ENCODE data around the gene TNNI3K.

The TNNI3K gene

DNA sequence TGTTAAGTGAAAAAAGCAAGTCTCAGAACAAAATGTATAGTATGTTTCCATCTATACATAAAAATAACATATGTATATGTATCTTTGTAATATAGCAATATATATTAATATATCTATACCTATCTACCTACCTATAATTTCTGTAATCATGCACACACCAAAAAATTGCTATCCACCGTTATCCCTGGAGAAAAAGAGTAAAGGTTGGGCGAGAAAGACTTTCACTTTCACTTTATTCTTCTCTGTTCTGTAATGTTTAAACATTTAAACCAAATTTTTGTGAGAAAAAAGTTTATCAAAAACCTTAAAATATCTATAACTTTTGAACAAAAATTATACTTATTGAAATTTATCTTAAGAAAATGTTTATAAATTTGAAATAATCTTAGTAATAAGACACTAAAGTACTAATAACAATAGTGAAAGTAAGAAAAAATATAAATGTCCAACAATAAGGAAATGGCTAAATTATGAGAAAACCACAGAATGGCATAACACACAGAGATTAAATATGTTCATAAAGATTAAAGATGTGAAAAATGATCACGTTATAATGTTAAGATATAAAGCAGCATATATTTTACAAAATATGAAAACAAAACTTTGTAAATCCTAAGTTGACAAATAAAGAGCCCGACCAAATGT, 351.2 kb downstream of the TNNI3K start:
- no peak overlapping the region for H3K9ac ChIP-seq (ENCODE audit: low read length)
- H3F3A ChIP-seq (ENCODE audit: insufficient read depth, low read length), result no peaks in the 10 kb centered on the region
- peaks cover 14% of the 10 kb centered on the region for H3K4me1 ChIP-seq (ENCODE audit: low read length)
- no peak overlapping the region for H3K27ac ChIP-seq (ENCODE audit: low read length)
- no peaks in the 10 kb centered on the region for H3K27me3 ChIP-seq (replicated peaks; ENCODE audit: insufficient read depth, low read length)
- no peaks in the 10 kb centered on the region for H3K9me3 ChIP-seq (replicated peaks; ENCODE audit: insufficient read depth, low read length)
- H3K9me2 ChIP-seq (replicated peaks; ENCODE audit: insufficient read depth, low read length), result no peaks in the 10 kb centered on the region
- DNase-seq, result no peak
- no peaks in the 10 kb centered on the region for H3K79me2 ChIP-seq (ENCODE audit: low read length)
- TF ChIP-seq EZH2 (optimal IDR thresholded peaks at IDR 0.05; ENCODE audit: low read depth, low read length), result no peak
- H3K4me3 ChIP-seq (ENCODE audit: low read length), result no peak overlapping the region
- no peaks in the 10 kb centered on the region for H4K20me1 ChIP-seq (ENCODE audit: insufficient read depth, low read length)
- no peak overlapping the region for H2AFZ ChIP-seq (ENCODE audit: low read length)
- H3K4me2 ChIP-seq (ENCODE audit: low read depth, low read length), result no peak overlapping the region
- H3K36me3 ChIP-seq (replicated peaks; ENCODE audit: insufficient read depth, low read length), result no peaks in the 10 kb centered on the region

DNA sequence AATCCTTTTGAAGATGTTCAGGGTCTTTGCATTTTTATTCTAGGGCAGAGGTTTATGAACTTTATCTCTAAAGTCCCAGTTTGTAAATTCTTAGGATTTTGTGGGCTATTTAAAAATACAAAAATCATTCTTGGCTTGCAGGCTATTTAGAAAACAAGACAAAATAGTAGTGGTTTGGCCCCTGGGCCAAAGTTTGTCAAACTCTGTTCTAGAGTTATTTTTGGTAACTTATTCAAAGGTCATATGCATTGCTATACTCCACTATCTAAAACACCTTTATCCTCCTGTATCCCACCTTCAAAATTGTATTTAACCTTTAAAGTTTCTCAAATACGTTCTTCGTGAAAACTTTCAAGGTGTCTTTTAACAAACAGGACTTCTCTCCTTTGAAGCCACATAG, 352.7 kb downstream of the TNNI3K start:
- no peak for DNase-seq
- Histone ChIP-seq H3F3A (ENCODE audit: insufficient read depth, low read length) (no peaks in the 10 kb centered on the region), H3K27me3 (replicated peaks; ENCODE audit: insufficient read depth, low read length) (no peaks in the 10 kb centered on the region), H3K36me3 (replicated peaks; ENCODE audit: insufficient read depth, low read length) (no peaks in the 10 kb centered on the region), H3K4me3 (ENCODE audit: low read length) (no peak overlapping the region), H2AFZ (ENCODE audit: low read length) (no peak overlapping the region), H3K9me3 (replicated peaks; ENCODE audit: insufficient read depth, low read length) (no peaks in the 10 kb centered on the region), H3K4me2 (ENCODE audit: low read depth, low read length) (no peak overlapping the region), H4K20me1 (ENCODE audit: insufficient read depth, low read length) (no peaks in the 10 kb centered on the region), H3K9me2 (replicated peaks; ENCODE audit: insufficient read depth, low read length) (no peaks in the 10 kb centered on the region), H3K9ac (ENCODE audit: low read length) (no peak overlapping the region), H3K79me2 (ENCODE audit: low read length) (no peaks in the 10 kb centered on the region), H3K4me1 (ENCODE audit: low read length) (peaks cover 12% of the 10 kb centered on the region), H3K27ac (ENCODE audit: low read length) (no peak overlapping the region)
- TF ChIP-seq EZH2 (optimal IDR thresholded peaks at IDR 0.05; ENCODE audit: low read depth, low read length), result no peak
- TF ChIP-seq, protein P1, sequence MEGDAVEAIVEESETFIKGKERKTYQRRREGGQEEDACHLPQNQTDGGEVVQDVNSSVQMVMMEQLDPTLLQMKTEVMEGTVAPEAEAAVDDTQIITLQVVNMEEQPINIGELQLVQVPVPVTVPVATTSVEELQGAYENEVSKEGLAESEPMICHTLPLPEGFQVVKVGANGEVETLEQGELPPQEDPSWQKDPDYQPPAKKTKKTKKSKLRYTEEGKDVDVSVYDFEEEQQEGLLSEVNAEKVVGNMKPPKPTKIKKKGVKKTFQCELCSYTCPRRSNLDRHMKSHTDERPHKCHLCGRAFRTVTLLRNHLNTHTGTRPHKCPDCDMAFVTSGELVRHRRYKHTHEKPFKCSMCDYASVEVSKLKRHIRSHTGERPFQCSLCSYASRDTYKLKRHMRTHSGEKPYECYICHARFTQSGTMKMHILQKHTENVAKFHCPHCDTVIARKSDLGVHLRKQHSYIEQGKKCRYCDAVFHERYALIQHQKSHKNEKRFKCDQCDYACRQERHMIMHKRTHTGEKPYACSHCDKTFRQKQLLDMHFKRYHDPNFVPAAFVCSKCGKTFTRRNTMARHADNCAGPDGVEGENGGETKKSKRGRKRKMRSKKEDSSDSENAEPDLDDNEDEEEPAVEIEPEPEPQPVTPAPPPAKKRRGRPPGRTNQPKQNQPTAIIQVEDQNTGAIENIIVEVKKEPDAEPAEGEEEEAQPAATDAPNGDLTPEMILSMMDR (IDR thresholded peaks at IDR 0.05; ENCODE audit: low read length), result no peak
- no peak for TF ChIP-seq EZH2phosphoT487 (IDR thresholded peaks at IDR 0.05; ENCODE audit: low read length)

DNA sequence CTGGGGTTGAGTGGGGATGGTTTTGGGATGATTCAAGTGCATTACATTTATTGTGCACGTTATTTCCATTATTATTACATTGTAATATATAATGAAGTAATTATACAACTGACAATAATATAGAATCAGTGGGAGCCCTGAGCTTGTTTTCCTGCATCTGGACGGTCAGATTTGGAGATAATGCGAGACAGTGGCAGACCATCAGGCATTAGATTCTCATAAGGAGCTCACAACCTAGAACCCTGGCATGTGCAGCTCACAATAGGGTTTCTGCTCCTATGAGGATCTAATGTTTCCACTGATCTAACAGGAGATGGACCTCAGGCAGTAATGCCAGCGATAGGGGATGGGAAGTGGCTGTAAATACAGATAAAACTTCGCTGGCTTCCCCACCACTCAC, 355.1 kb downstream of the TNNI3K start:
- no peaks in the 10 kb centered on the region for H3K4me1 ChIP-seq (ENCODE audit: low read length)
- H3K4me3 ChIP-seq (ENCODE audit: low read length), result no peak overlapping the region
- H3K27ac ChIP-seq (ENCODE audit: low read length), result no peak overlapping the region
- H3K79me2 ChIP-seq (ENCODE audit: low read length), result no peaks in the 10 kb centered on the region
- no peak overlapping the region for H3K4me2 ChIP-seq (ENCODE audit: low read depth, low read length)
- no peaks in the 10 kb centered on the region for H3K27me3 ChIP-seq (replicated peaks; ENCODE audit: insufficient read depth, low read length)
- H4K20me1 ChIP-seq (ENCODE audit: insufficient read depth, low read length), result no peaks in the 10 kb centered on the region
- H3K9ac ChIP-seq (ENCODE audit: low read length), result no peak overlapping the region
- H3K9me2 ChIP-seq (replicated peaks; ENCODE audit: insufficient read depth, low read length), result no peaks in the 10 kb centered on the region
- H3F3A ChIP-seq (ENCODE audit: insufficient read depth, low read length), result no peaks in the 10 kb centered on the region
- TF ChIP-seq, protein P1 (IDR thresholded peaks at IDR 0.05; ENCODE audit: low read length), result no peak
- no peak for TF ChIP-seq EZH2 (optimal IDR thresholded peaks at IDR 0.05; ENCODE audit: low read depth, low read length)
- no peak for TF ChIP-seq EZH2phosphoT487 (IDR thresholded peaks at IDR 0.05; ENCODE audit: low read length)
- H3K36me3 ChIP-seq (replicated peaks; ENCODE audit: insufficient read depth, low read length), result no peaks in the 10 kb centered on the region
- no peaks in the 10 kb centered on the region for H3K9me3 ChIP-seq (replicated peaks; ENCODE audit: insufficient read depth, low read length)
- no peak overlapping the region for H2AFZ ChIP-seq (ENCODE audit: low read length)
- DNase-seq, result no peak

DNA sequence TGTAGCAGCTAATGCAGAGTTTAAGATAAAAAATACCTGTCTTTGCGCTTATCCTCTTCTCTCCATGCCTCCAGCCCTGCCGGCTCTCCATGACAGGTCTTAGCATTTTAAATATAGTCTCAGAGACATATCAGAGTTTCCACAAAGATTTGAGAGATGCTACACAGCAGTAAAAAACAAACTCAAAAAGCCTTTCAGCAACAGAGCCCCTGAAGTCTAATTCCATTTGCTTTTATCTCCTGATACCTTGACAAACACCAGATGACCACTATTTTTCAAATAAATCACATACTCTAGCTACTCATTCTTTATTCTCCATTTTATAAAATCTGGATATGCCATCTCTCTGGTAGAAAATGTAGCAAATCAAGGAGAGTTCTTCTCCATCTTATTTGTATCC, 356.8 kb downstream of the TNNI3K start:
- DNase-seq, result no peak
- Histone ChIP-seq H3K27me3 (replicated peaks; ENCODE audit: insufficient read depth, low read length) (no peaks in the 10 kb centered on the region), H3K4me1 (ENCODE audit: low read length) (no peaks in the 10 kb centered on the region)

More for the DNA sequence above, 356.8 kb downstream of the TNNI3K start:
- no peak for TF ChIP-seq EZH2 (optimal IDR thresholded peaks at IDR 0.05; ENCODE audit: low read depth, low read length)
- TF ChIP-seq EZH2phosphoT487 (IDR thresholded peaks at IDR 0.05; ENCODE audit: low read length), result no peak
- TF ChIP-seq, protein P1 (IDR thresholded peaks at IDR 0.05; ENCODE audit: low read length), result no peak
- H4K20me1 ChIP-seq (ENCODE audit: insufficient read depth, low read length), result no peaks in the 10 kb centered on the region
- H3K4me2 ChIP-seq (ENCODE audit: low read depth, low read length), result no peak overlapping the region
- no peaks in the 10 kb centered on the region for H3K79me2 ChIP-seq (ENCODE audit: low read length)
- no peak overlapping the region for H3K9ac ChIP-seq (ENCODE audit: low read length)
- H3K36me3 ChIP-seq (replicated peaks; ENCODE audit: insufficient read depth, low read length), result no peaks in the 10 kb centered on the region
- H3K4me3 ChIP-seq (ENCODE audit: low read length), result no peak overlapping the region
- H3K9me2 ChIP-seq (replicated peaks; ENCODE audit: insufficient read depth, low read length), result no peaks in the 10 kb centered on the region
- H3F3A ChIP-seq (ENCODE audit: insufficient read depth, low read length), result no peaks in the 10 kb centered on the region
- H3K9me3 ChIP-seq (replicated peaks; ENCODE audit: insufficient read depth, low read length), result no peaks in the 10 kb centered on the region
- H3K27ac ChIP-seq (ENCODE audit: low read length), result no peak overlapping the region
- no peak overlapping the region for H2AFZ ChIP-seq (ENCODE audit: low read length)
